ENCODE results near the gene CCDC47.
"Not testable (repeated sequence)": the region's sequence is repeated elsewhere in the genome, so short reads cannot be mapped to it uniquely, and the experiment has no call there.

CCDC47 gene

DNA sequence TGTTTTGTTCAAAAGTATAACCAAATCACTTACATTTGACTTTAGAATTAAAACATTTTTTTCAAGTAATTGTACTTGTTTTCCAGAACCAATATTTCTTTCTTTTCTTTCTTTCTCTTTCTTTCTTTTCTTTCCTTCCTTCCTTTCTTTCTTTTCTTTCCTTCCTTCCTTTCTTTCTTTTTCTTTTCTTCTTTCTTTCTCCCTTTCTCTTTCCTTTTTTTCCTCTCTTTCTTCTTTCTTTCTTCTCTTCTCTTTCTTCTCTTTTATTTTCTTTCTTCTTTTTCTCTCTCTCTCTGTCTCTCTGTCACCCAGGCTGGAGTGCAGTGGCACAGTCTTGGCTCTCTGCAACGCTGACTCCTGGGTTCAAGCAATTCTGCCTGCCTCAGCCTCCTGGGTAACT lies 27.4 kb upstream of the CCDC47 start:
- TF ChIP-seq, protein P1, sequence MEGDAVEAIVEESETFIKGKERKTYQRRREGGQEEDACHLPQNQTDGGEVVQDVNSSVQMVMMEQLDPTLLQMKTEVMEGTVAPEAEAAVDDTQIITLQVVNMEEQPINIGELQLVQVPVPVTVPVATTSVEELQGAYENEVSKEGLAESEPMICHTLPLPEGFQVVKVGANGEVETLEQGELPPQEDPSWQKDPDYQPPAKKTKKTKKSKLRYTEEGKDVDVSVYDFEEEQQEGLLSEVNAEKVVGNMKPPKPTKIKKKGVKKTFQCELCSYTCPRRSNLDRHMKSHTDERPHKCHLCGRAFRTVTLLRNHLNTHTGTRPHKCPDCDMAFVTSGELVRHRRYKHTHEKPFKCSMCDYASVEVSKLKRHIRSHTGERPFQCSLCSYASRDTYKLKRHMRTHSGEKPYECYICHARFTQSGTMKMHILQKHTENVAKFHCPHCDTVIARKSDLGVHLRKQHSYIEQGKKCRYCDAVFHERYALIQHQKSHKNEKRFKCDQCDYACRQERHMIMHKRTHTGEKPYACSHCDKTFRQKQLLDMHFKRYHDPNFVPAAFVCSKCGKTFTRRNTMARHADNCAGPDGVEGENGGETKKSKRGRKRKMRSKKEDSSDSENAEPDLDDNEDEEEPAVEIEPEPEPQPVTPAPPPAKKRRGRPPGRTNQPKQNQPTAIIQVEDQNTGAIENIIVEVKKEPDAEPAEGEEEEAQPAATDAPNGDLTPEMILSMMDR (IDR thresholded peaks at IDR 0.05; ENCODE audit: low read depth, low read length) = no peak
- no peak for TF ChIP-seq EZH2phosphoT487 (IDR thresholded peaks at IDR 0.05; ENCODE audit: low read depth)

DNA sequence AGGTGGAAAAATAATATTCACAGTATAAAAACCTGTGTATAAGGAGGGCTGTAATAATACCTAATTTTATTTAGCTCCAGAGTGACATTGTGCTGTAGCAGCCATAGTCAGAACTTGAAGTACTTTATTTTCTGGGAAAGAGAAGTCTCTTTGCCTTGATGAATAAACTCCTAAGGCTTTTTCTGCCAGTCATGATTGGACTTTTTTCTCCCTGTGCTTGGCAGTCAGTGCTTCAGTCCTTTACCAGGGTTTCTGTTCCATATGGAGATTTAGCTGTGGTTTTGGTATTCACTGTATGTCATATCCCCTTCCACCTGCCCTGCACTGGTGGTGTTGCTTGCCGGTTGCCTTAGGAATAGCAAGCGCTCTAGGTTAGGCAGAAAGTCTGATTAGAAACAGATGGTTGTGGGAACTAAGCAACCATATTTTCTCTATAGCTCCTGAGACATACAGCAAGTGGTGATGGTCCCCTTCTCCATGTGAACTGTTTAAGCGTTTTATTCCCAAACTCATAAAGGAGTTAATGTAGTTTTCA lies 25.2 kb upstream of the CCDC47 start:
- Histone ChIP-seq H4K20me1 (ENCODE audit: insufficient read depth, low read length) (no peaks in the 10 kb centered on the region), H3K79me2 (ENCODE audit: low read length) (peaks cover 24% of the 10 kb centered on the region), H2AFZ (ENCODE audit: low read depth, low read length) (no peak overlapping the region), H3K4me1 (ENCODE audit: low read length) (no peaks in the 10 kb centered on the region), H3K9me3 (ENCODE audit: insufficient read depth, low read length) (no peaks in the 10 kb centered on the region), H3K36me3 (replicated peaks; ENCODE audit: low read depth, low read length) (peaks cover 76% of the 10 kb centered on the region), H3K4me3 (ENCODE audit: low read length) (no peak overlapping the region), H3K27me3 (ENCODE audit: low read depth, low read length) (no peaks in the 10 kb centered on the region), H3K27ac (ENCODE audit: low read length) (no peak overlapping the region), H3K4me2 (ENCODE audit: low read length) (no peak overlapping the region), H3K9ac (ENCODE audit: low read length) (no peak overlapping the region)
- TF ChIP-seq, protein P1 (IDR thresholded peaks at IDR 0.05; ENCODE audit: low read depth, low read length) = no peak
- no peak for TF ChIP-seq EZH2phosphoT487 (IDR thresholded peaks at IDR 0.05; ENCODE audit: low read depth)

More for the DNA sequence above, 27.4 kb upstream of the CCDC47 start:
- Histone ChIP-seq H3K4me2 (ENCODE audit: low read length) (no peak overlapping the region), H4K20me1 (ENCODE audit: insufficient read depth, low read length) (no peaks in the 10 kb centered on the region), H3K9ac (ENCODE audit: low read length) (no peak overlapping the region), H3K9me3 (ENCODE audit: insufficient read depth, low read length) (no peaks in the 10 kb centered on the region), H3K4me1 (ENCODE audit: low read length) (no peaks in the 10 kb centered on the region), H3K79me2 (ENCODE audit: low read length) (peaks cover 9% of the 10 kb centered on the region), H3K36me3 (replicated peaks; ENCODE audit: low read depth, low read length) (peaks cover 66% of the 10 kb centered on the region), H3K4me3 (ENCODE audit: low read length) (no peak overlapping the region), H2AFZ (ENCODE audit: low read depth, low read length) (no peak overlapping the region), H3K27ac (ENCODE audit: low read length) (no peak overlapping the region), H3K27me3 (ENCODE audit: low read depth, low read length) (no peaks in the 10 kb centered on the region)

DNA sequence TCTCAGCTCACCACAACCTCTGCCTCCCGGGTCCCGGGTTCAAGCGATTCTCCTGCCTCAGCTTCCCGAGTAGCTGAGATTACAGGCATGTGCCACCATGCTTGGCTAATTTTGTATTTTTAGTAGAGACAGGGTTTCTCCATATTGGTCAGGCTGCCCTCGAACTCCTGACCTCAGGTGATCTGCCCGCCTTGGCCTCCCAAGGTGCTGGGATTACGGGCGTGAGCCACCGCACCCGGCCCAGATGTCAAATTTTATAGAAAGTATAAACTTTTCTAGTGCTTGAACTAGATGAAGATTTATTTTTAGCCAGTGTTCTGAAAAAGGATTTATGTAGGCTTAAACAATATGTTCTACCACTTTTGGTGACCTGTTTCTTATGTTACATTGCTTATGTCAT lies 23.0 kb upstream of the CCDC47 start:
- not testable (repeated sequence) for H3K9ac ChIP-seq (ENCODE audit: low read length); H3K4me1 ChIP-seq (ENCODE audit: low read length); H4K20me1 ChIP-seq (ENCODE audit: insufficient read depth, low read length); H2AFZ ChIP-seq (ENCODE audit: low read depth, low read length); H3K9me3 ChIP-seq (ENCODE audit: insufficient read depth, low read length); H3K27ac ChIP-seq (ENCODE audit: low read length); H3K27me3 ChIP-seq (ENCODE audit: low read depth, low read length); H3K4me2 ChIP-seq (ENCODE audit: low read length); H3K4me3 ChIP-seq (ENCODE audit: low read length)
- Histone ChIP-seq H3K79me2 (ENCODE audit: low read length) (peaks cover 35% of the 10 kb centered on the region), H3K36me3 (replicated peaks; ENCODE audit: low read depth, low read length) (peaks cover 80% of the 10 kb centered on the region)

DNA sequence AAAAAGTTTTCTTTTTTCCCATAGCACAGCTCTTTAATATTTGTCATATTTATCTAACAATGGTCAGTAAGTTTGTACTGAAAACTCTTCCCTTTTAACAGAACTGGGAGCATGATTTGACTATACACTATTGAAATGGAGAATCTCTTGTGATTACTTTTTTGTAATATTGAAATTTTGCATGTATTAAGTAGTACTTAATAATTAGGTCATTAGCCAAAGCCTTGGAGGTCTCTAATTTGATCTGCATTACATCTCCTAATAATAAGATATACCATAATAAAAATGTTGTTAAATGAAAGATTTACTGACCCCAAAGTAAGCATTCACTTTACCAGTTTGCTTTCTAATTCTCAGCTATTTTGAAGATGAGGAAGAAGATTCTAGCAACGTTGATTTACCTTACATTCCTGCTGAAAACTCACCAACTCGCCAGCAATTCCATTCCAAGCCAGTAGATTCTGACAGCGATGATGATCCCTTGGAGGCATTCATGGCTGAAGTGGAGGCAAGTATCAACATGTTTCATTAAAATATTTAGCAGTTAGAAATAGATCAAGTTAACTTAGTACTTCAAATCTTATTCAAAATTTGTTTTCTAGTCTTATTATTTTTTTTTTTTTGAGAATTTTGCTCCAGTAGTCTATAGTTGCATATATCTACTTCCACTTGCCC lies 18.8 kb upstream of the CCDC47 start:
- Histone ChIP-seq H4K20me1 (ENCODE audit: insufficient read depth, low read length) (0 out of 2 replicates have a peak, but pooled peaks cover 6% of the 10 kb centered on the region), H3K27me3 (ENCODE audit: low read depth, low read length) (no peaks in the 10 kb centered on the region), H3K79me2 (ENCODE audit: low read length) (peaks cover 68% of the 10 kb centered on the region), H3K4me3 (ENCODE audit: low read length) (no peak overlapping the region), H3K4me1 (ENCODE audit: low read length) (no peaks in the 10 kb centered on the region), H3K4me2 (ENCODE audit: low read length) (no peak overlapping the region), H3K9ac (ENCODE audit: low read length) (no peak overlapping the region; the same call in 1 of the 2 replicates), H3K9me3 (ENCODE audit: insufficient read depth, low read length) (no peaks in the 10 kb centered on the region), H3K27ac (ENCODE audit: low read length) (no peak overlapping the region), H2AFZ (ENCODE audit: low read depth, low read length) (no peak overlapping the region), H3K36me3 (replicated peaks; ENCODE audit: low read depth, low read length) (peaks cover 57% of the 10 kb centered on the region)
- TF ChIP-seq, protein P1 (IDR thresholded peaks at IDR 0.05; ENCODE audit: low read depth, low read length) = no peak
- no peak for TF ChIP-seq EZH2phosphoT487 (IDR thresholded peaks at IDR 0.05; ENCODE audit: low read depth)
